ENCODE results near the gene XIRP2.

The XIRP2 gene

DNA sequence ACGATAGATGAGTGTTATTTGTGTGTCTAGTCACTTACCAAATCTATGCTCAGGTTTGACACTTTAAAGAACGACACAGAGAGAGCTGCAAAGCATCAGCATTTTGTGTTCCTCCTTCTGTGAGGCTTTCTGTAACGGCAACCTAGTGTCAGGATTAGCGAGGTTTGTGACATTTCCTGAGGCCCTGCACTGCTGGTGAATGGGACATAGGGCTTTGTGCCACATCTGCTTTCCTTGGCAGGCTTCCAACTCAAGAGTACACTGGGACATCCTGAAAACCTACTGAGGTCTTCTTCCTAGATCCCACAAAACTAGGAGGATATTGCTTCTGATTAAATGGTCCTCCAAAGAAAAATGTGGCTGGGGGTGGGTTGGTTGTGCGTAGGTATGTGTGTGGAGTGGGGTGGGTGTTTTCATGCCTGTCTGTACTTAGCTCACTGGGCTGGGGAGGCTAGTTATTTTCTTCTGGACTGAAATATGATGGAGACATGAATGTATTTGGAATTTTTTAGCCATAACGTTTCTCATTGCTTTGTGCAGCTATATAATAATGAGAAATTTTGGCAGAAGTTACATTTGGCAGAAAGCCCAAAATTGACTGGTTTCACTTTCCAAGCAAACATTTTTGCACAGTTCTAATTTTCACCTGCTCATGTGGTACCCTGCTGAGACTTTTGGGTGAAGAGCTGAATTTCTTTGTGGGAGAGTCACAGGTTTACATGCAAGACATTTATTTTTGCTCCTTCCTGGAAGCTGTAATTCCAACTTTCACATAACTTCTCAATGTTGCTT, 308.4 kb downstream of the XIRP2 start:
- H3K27ac ChIP-seq (ENCODE audit: low read length) = no peak overlapping the region
- H2AFZ ChIP-seq (ENCODE audit: low read depth, low read length) = no peak overlapping the region
- no peaks in the 10 kb centered on the region for H3K27me3 ChIP-seq (ENCODE audit: low read depth, low read length)
- H3K9me3 ChIP-seq (ENCODE audit: insufficient read depth, low read length) = no peaks in the 10 kb centered on the region
- no peaks in the 10 kb centered on the region for H3K79me2 ChIP-seq (ENCODE audit: low read length)
- H3K4me1 ChIP-seq (ENCODE audit: low read length) = peaks cover 14% of the 10 kb centered on the region
- H3K4me3 ChIP-seq (ENCODE audit: low read length) = no peak overlapping the region
- H3K9ac ChIP-seq (ENCODE audit: low read length) = no peak overlapping the region
- no peaks in the 10 kb centered on the region for H4K20me1 ChIP-seq (ENCODE audit: insufficient read depth, low read length)
- peak overlapping the region; percentile 50 for H3K4me2 ChIP-seq (ENCODE audit: low read length)
- TF ChIP-seq, protein P1, sequence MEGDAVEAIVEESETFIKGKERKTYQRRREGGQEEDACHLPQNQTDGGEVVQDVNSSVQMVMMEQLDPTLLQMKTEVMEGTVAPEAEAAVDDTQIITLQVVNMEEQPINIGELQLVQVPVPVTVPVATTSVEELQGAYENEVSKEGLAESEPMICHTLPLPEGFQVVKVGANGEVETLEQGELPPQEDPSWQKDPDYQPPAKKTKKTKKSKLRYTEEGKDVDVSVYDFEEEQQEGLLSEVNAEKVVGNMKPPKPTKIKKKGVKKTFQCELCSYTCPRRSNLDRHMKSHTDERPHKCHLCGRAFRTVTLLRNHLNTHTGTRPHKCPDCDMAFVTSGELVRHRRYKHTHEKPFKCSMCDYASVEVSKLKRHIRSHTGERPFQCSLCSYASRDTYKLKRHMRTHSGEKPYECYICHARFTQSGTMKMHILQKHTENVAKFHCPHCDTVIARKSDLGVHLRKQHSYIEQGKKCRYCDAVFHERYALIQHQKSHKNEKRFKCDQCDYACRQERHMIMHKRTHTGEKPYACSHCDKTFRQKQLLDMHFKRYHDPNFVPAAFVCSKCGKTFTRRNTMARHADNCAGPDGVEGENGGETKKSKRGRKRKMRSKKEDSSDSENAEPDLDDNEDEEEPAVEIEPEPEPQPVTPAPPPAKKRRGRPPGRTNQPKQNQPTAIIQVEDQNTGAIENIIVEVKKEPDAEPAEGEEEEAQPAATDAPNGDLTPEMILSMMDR (IDR thresholded peaks at IDR 0.05; ENCODE audit: low read depth, low read length) = no peak
- TF ChIP-seq EZH2phosphoT487 (IDR thresholded peaks at IDR 0.05; ENCODE audit: low read depth) = no peak
- no peaks in the 10 kb centered on the region for H3K36me3 ChIP-seq (replicated peaks; ENCODE audit: low read depth, low read length)

DNA sequence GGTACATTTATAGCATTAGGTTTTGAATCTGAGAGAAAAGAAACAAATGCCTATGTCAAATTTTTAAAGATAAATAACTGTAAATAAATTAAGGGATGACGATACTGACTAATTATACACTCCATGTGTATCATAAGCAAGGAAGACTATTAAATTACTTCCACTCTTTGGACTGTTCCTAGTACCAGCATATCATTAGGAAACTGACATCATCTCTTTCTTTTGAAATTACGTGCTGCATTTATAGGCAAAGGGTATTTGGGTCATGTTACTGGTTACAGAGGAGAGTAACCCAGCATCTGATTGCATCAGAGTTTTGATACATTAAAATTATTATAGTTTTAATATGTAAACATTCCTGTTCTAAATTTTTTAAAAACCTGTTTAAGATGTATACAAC, 309.7 kb downstream of the XIRP2 start:
- TF ChIP-seq, protein P1 (IDR thresholded peaks at IDR 0.05; ENCODE audit: low read depth, low read length) = no peak
- no peak for TF ChIP-seq EZH2phosphoT487 (IDR thresholded peaks at IDR 0.05; ENCODE audit: low read depth)
- no peaks in the 10 kb centered on the region for H3K36me3 ChIP-seq (replicated peaks; ENCODE audit: low read depth, low read length)
- no peaks in the 10 kb centered on the region for H3K9me3 ChIP-seq (ENCODE audit: insufficient read depth, low read length)
- no peak overlapping the region for H2AFZ ChIP-seq (ENCODE audit: low read depth, low read length)
- H3K79me2 ChIP-seq (ENCODE audit: low read length) = no peaks in the 10 kb centered on the region
- no peaks in the 10 kb centered on the region for H3K27me3 ChIP-seq (ENCODE audit: low read depth, low read length)
- H3K27ac ChIP-seq (ENCODE audit: low read length) = no peak overlapping the region
- H4K20me1 ChIP-seq (ENCODE audit: insufficient read depth, low read length) = no peaks in the 10 kb centered on the region
- peaks cover 14% of the 10 kb centered on the region for H3K4me1 ChIP-seq (ENCODE audit: low read length)
- no peak overlapping the region for H3K4me3 ChIP-seq (ENCODE audit: low read length)
- H3K4me2 ChIP-seq (ENCODE audit: low read length) = no peak overlapping the region
- H3K9ac ChIP-seq (ENCODE audit: low read length) = no peak overlapping the region

DNA sequence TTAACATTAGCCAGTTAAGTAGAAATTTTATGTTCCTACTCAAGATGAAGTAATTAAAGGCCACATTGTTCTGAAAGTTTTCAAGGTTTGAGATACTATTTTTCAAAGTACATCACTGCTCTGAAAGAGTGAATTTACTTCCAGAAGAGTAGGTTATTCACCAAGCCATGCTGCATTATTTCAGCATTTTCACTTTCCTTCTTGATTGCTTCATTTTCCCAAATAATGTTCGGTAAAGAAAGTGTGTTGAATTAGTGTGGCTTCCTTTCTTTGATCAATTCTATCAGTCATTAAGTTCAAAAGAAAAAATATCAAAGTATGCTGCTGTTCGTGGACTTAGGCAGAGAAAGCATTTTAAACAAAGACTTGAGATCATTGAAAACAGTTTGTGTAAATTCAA, 310.3 kb downstream of the XIRP2 start:
- H3K4me3 ChIP-seq (ENCODE audit: low read length) = no peak overlapping the region
- H3K4me2 ChIP-seq (ENCODE audit: low read length) = no peak overlapping the region
- no peaks in the 10 kb centered on the region for H3K79me2 ChIP-seq (ENCODE audit: low read length)
- H3K9ac ChIP-seq (ENCODE audit: low read length) = no peak overlapping the region
- H3K9me3 ChIP-seq (ENCODE audit: insufficient read depth, low read length) = no peaks in the 10 kb centered on the region
- no peak overlapping the region for H2AFZ ChIP-seq (ENCODE audit: low read depth, low read length)
- no peaks in the 10 kb centered on the region for H3K36me3 ChIP-seq (replicated peaks; ENCODE audit: low read depth, low read length)
- no peaks in the 10 kb centered on the region for H3K27me3 ChIP-seq (ENCODE audit: low read depth, low read length)
- TF ChIP-seq, protein P1 (IDR thresholded peaks at IDR 0.05; ENCODE audit: low read depth, low read length) = no peak
- no peak for TF ChIP-seq EZH2phosphoT487 (IDR thresholded peaks at IDR 0.05; ENCODE audit: low read depth)
- H3K27ac ChIP-seq (ENCODE audit: low read length) = no peak overlapping the region
- H4K20me1 ChIP-seq (ENCODE audit: insufficient read depth, low read length) = no peaks in the 10 kb centered on the region
- peaks cover 14% of the 10 kb centered on the region for H3K4me1 ChIP-seq (ENCODE audit: low read length)

GRCh38 chr2:167200019-167200418, 311.7 kb downstream of the XIRP2 start:
- no peak overlapping the region for H3K4me3 ChIP-seq (ENCODE audit: low read length)
- H3K79me2 ChIP-seq (ENCODE audit: low read length) = no peaks in the 10 kb centered on the region
- no peak overlapping the region for H3K9ac ChIP-seq (ENCODE audit: low read length)
- TF ChIP-seq EZH2phosphoT487 (IDR thresholded peaks at IDR 0.05; ENCODE audit: low read depth) = no peak
- TF ChIP-seq, protein P1 (IDR thresholded peaks at IDR 0.05; ENCODE audit: low read depth, low read length) = no peak
- no peaks in the 10 kb centered on the region for H3K36me3 ChIP-seq (replicated peaks; ENCODE audit: low read depth, low read length)
- peaks cover 14% of the 10 kb centered on the region for H3K4me1 ChIP-seq (ENCODE audit: low read length)
- no peaks in the 10 kb centered on the region for H4K20me1 ChIP-seq (ENCODE audit: insufficient read depth, low read length)
- H3K27ac ChIP-seq (ENCODE audit: low read length) = no peak overlapping the region
- no peak overlapping the region for H3K4me2 ChIP-seq (ENCODE audit: low read length)
- H3K27me3 ChIP-seq (ENCODE audit: low read depth, low read length) = no peaks in the 10 kb centered on the region
- no peaks in the 10 kb centered on the region for H3K9me3 ChIP-seq (ENCODE audit: insufficient read depth, low read length)
- no peak overlapping the region for H2AFZ ChIP-seq (ENCODE audit: low read depth, low read length)
